SK-N-MC (cell line): Measurements from ENCODE around the gene CDH23.

Source experiments
- EZH2 ChIP-seq: fragments of 200-600 bp; sonication (generic); IDR thresholded peaks from one replicate; pipeline ENCODE4 v1.6.1; 2017; ENCODE audit warnings: antibody characterized with exemption
- FOXP2 ChIP-seq: optimal IDR thresholded peaks from 2 replicates; pipeline ENCODE3; 2011; ENCODE audit warnings: mild to moderate bottlenecking, moderate library complexity; ENCODE audit not compliant: insufficient read depth; ENCODE audit errors: extremely low read length, control extremely low read depth
- POLR2AphosphoS5 ChIP-seq: IDR thresholded peaks from 2 replicates; pipeline ENCODE4 v1.6.1; 2012; ENCODE audit warnings: mild to moderate bottlenecking, low read depth, low read length, borderline replicate concordance

DNA sequence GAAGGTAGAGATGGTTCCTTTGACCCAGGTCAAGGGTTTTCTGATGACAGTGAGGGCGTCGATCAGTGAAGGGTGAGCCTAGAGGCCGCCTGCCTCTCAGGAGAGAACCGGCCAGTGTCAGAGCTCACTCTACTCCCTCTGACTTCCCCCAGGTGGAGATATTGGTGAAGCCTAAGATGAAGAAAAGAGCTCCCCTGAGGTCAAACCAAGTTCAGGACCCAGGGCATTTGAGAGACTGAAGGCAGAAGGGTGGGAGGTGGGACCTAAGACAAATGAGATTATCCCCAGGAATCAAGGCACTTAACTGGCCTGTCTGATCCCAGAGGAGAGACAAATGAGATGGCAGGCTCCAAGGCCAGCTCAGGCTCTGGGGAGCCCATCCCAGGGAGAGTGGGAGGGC lies 104.7 kb downstream of the CDH23 start:
- TF ChIP-seq EZH2 (no peak), POLR2AphosphoS5 (no peak), FOXP2 (no peak)
